NB4 (cell line): Measurements from ENCODE around the gene HNRNPA1L2.
"Not testable (repeated sequence)": the region's sequence is repeated elsewhere in the genome, so short reads cannot be mapped to it uniquely, and the experiment has no call there.

Experiments used
- CTCF ChIP-seq: IDR thresholded peaks from one replicate; pipeline ENCODE4 v1.5.1; 2012; ENCODE audit warnings: low read depth, low read length
- MAX ChIP-seq: IDR thresholded peaks from 2 replicates; pipeline ENCODE4 v1.6.1; 2011; ENCODE audit warnings: low read depth, low read length
- POLR2A ChIP-seq: IDR thresholded peaks from 2 replicates; pipeline ENCODE4 v1.6.1; 2011; ENCODE audit warnings: mild to moderate bottlenecking; ENCODE audit not compliant: insufficient read length; ENCODE audit errors: extremely low read depth

GRCh38 chr13:52606795-52607194 lies 35.4 kb upstream of the HNRNPA1L2 start:
- TF ChIP-seq POLR2A, MAX, CTCF: not testable (repeated sequence)
